NCI-H2107 treated with DMSO at 0.1 percent for 48 hours (cell line): ENCODE data around the gene TAB2.

ENCODE experiments used
- DNase-seq: peaks from one replicate; lab custom pipeline; 2025; ENCODE audit not compliant: unreplicated experiment; lab: John Stamatoyannopoulos, UW

TAB2 gene

GRCh38 chr6:149409617-149410016 is 92.1 kb downstream of the TAB2 start:
- no peak for DNase-seq

- no peak for DNase-seq
Observed at GRCh38 chr6:149410557-149410956, 93.0 kb downstream of the TAB2 start.

GRCh38 chr6:149414009-149414408 is 96.5 kb downstream of the TAB2 start:
- no peak for DNase-seq

- DNase-seq = no peak
Observed at GRCh38 chr6:149414821-149415220, 97.3 kb downstream of the TAB2 start.

- no peak for DNase-seq
Observed at GRCh38 chr6:149419696-149420404, 102.3 kb downstream of the TAB2 start.

- DNase-seq = no peak
Observed at GRCh38 chr6:149421132-149421531, 103.6 kb downstream of the TAB2 start.

- no peak for DNase-seq
Observed at GRCh38 chr6:149422581-149422980, 105.1 kb downstream of the TAB2 start.

GRCh38 chr6:149423964-149424440 is 106.5 kb downstream of the TAB2 start:
- DNase-seq = no peak

GRCh38 chr6:149425224-149425623 is 107.7 kb downstream of the TAB2 start:
- DNase-seq = no peak

- DNase-seq = no peak
Observed at GRCh38 chr6:149425754-149426153, 108.2 kb downstream of the TAB2 start.

GRCh38 chr6:149428606-149429005 is 111.1 kb downstream of the TAB2 start:
- no peak for DNase-seq

- DNase-seq = no peak
Observed at GRCh38 chr6:149429427-149430360, 112.2 kb downstream of the TAB2 start.

GRCh38 chr6:149431905-149432775 is 114.6 kb downstream of the TAB2 start:
- DNase-seq = peak; percentile 73

GRCh38 chr6:149433405-149433804 is 115.9 kb downstream of the TAB2 start:
- no peak for DNase-seq

- DNase-seq = no peak
Observed at GRCh38 chr6:149433881-149434280, 116.4 kb downstream of the TAB2 start.

GRCh38 chr6:149435919-149436586 is 118.5 kb downstream of the TAB2 start:
- no peak for DNase-seq

- no peak for DNase-seq
Observed at GRCh38 chr6:149436647-149437046, 119.1 kb downstream of the TAB2 start.

- DNase-seq = no peak
Observed at GRCh38 chr6:149437212-149437611, 119.7 kb downstream of the TAB2 start.

GRCh38 chr6:149438855-149439254 is 121.3 kb downstream of the TAB2 start:
- DNase-seq = no peak

GRCh38 chr6:149439626-149440025 is 122.1 kb downstream of the TAB2 start:
- DNase-seq = no peak
